ENCODE data around the gene XXYLT1.

GRCh38 chr3:195254454-195255175, 16.3 kb downstream of the XXYLT1 start:
- TF ChIP-seq ZNF274 (IDR thresholded peaks at IDR 0.05; ENCODE audit: low read depth, low read length) (no peak), YY1 (IDR thresholded peaks at IDR 0.05; ENCODE audit: insufficient read depth, insufficient read length) (no peak)
